GM23338 (cell line): ENCODE data around the gene NFE2L3. TPM values are rescaled to one million over a fixed set of nuclear protein-coding genes. Genes with fewer than 3 reads are reported as not detected.

ENCODE experiments used
- ATAC-seq: fragments of 200-7000 bp; cut with Tn5 transposase; 3 replicates; pipeline ENCODE4 v1.9.1; 2020
- DNase-seq: peaks from one replicate; pipeline ENCODE4 v3.0.0-alpha.2; 2015; ENCODE audit warnings: low spot score
- H2AFZ ChIP-seq: fragments of 200-600 bp; sonication (generic); 2 replicates; pipeline ENCODE4 v1.8.0; 2016; ENCODE audit warnings: antibody characterized with exemption, mild to moderate bottlenecking, moderate library complexity
- H3F3A ChIP-seq: fragments of 200-600 bp; sonication (generic); replicated peaks from 2 replicates; pipeline ENCODE4 v1.8.0; 2017; ENCODE audit warnings: antibody characterized with exemption, mixed run types, low read depth
- H3K27ac ChIP-seq: fragments of 200-600 bp; sonication (generic); 2 replicates; pipeline ENCODE4 v1.6.1; 2016; ENCODE audit warnings: low read depth
- H3K27me3 ChIP-seq: fragments of 200-600 bp; sonication (generic); 2 replicates; pipeline ENCODE4 v1.8.0; 2016; ENCODE audit warnings: mild to moderate bottlenecking, mixed run types, moderate library complexity; ENCODE audit not compliant: insufficient read depth
- H3K36me3 ChIP-seq: fragments of 200-600 bp; sonication (generic); 2 replicates; pipeline ENCODE4 v1.8.0; 2016; ENCODE audit warnings: mild to moderate bottlenecking; ENCODE audit not compliant: insufficient read depth
- H3K4me1 ChIP-seq: fragments of 200-600 bp; sonication (generic); 2 replicates; pipeline ENCODE4 v1.8.0; 2016; ENCODE audit warnings: mild to moderate bottlenecking, moderate library complexity; ENCODE audit not compliant: insufficient read depth
- H3K4me2 ChIP-seq: fragments of 200-600 bp; sonication (generic); 2 replicates; pipeline ENCODE4 v1.7.1; 2017; ENCODE audit warnings: mixed run types
- H3K4me3 ChIP-seq: fragments of 200-600 bp; sonication (generic); 2 replicates; pipeline ENCODE4 v1.6.1; 2016; ENCODE audit warnings: mixed run types
- H3K79me2 ChIP-seq: fragments of 200-600 bp; sonication (generic); replicated peaks from 2 replicates; pipeline ENCODE4 v1.8.0; 2017; ENCODE audit warnings: mild to moderate bottlenecking; ENCODE audit not compliant: insufficient read depth
- H3K9me2 ChIP-seq: fragments of 200-600 bp; sonication (generic); 2 replicates; pipeline ENCODE4 v1.8.0; 2017; ENCODE audit not compliant: insufficient read depth
- H4K20me1 ChIP-seq: fragments of 200-600 bp; sonication (generic); replicated peaks from 2 replicates; pipeline ENCODE4 v1.8.0; 2017; ENCODE audit warnings: mild to moderate bottlenecking; ENCODE audit not compliant: insufficient read depth
- H3K27ac Mint-ChIP-seq: 2 replicates; pipeline ENCODE4 v1.8.0; 2020; ENCODE audit warnings: inconsistent platforms, mild to moderate bottlenecking, moderate library complexity, mixed read lengths
- H3K27me3 Mint-ChIP-seq: 3 replicates; pipeline ENCODE4 v1.8.0; 2022; ENCODE audit warnings: low read depth, mild to moderate bottlenecking, moderate library complexity, mixed read lengths, inconsistent platforms; ENCODE audit not compliant: insufficient read depth, poor library complexity
- H3K36me3 Mint-ChIP-seq: 3 replicates; pipeline ENCODE4 v1.8.0; 2021; ENCODE audit warnings: low read depth, mild to moderate bottlenecking, inconsistent platforms, moderate library complexity, mixed read lengths
- H3K4me1 Mint-ChIP-seq: 3 replicates; pipeline ENCODE4 v1.8.0; 2020; ENCODE audit warnings: mild to moderate bottlenecking, inconsistent platforms, mixed read lengths
- H3K4me3 Mint-ChIP-seq: 3 replicates; pipeline ENCODE4 v1.8.0; 2021; ENCODE audit warnings: moderate library complexity, mild to moderate bottlenecking, inconsistent platforms, mixed read lengths
- H3K9me3 Mint-ChIP-seq: 3 replicates; pipeline ENCODE4 v1.8.0; 2020; ENCODE audit warnings: moderate library complexity, mild to moderate bottlenecking, inconsistent platforms, mixed read lengths
- CREB1 ChIP-seq: fragments of 250-450 bp; sonication (Bioruptor Pico); IDR thresholded peaks from 2 replicates; pipeline ENCODE4 v1.5.0; 2020; ENCODE audit warnings: low read depth, mild to moderate bottlenecking, moderate library complexity
- EZH2 ChIP-seq: fragments of 200-600 bp; sonication (generic); IDR thresholded peaks from one replicate; pipeline ENCODE4 v1.8.0; 2017; ENCODE audit warnings: antibody characterized with exemption, mild to moderate bottlenecking, low read depth; ENCODE audit not compliant: unreplicated experiment
- POLR2AphosphoS5 ChIP-seq: IDR thresholded peaks from 2 replicates; pipeline ENCODE4 v1.6.1; 2016; ENCODE audit warnings: antibody characterized with exemption, low read depth
- polyA plus RNA-seq: library from polyadenylated mRNA; unstranded; fragments of >200 nt; fragmentation: Nextera tagmentation; extraction: Ambion mirVana; gene quantifications from 2 replicates; pipeline ENCODE4 v1.2.1, GENCODE V29; 2016
- total RNA-seq: library from RNA; depleted of rRNA; stranded (reverse); fragments of >200 nt; shearing (Covaris generic); gene quantifications from 2 replicates; pipeline ENCODE4 v1.2.3, GENCODE V29; 2014
- TF ChIP-seq, protein P1 (sequence below): fragments of 250-450 bp; sonication (Bioruptor Pico); IDR thresholded peaks from 2 replicates; pipeline ENCODE4 v1.5.0; 2020; ENCODE audit warnings: mild to moderate bottlenecking, moderate library complexity
- TF ChIP-seq, protein P2 (sequence below): IDR thresholded peaks from one replicate; pipeline ENCODE4 v1.6.1; 2018; ENCODE audit warnings: antibody characterized with exemption; ENCODE audit not compliant: unreplicated experiment

The NFE2L3 gene
- total and polyA plus RNA-seq, 2 experiments from 2014 or later, result 62.0 to 142 TPM

DNA sequence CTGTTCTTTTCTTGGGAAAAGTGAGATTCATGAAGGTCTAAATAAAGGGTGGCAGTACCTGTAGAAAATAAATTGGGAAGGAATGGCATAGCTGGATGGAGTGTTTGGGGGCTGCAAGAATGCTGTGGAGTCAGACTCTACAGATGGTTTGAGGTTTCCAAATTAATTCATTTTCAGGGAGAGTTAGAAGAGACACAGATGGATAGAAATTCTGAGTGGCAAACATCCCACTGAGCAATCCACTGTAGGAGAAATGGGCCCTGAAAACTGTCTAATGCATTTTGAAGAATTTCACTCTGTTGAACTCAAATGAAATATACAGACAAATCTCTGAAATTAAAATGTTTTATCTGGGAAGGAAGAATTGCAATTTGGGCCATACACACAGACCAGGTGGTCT, 16.9 kb upstream of the NFE2L3 start:
- Mint-ChIP-seq H3K27me3 (peaks cover 3% of the 10 kb centered on the region), H3K9me3 (peaks cover 16% of the 10 kb centered on the region), H3K27ac (no peak overlapping the region), H3K4me3 (no peak overlapping the region), H3K36me3 (peaks cover 2% of the 10 kb centered on the region; the same call in 1 of the 3 replicates), H3K4me1 (no peaks in the 10 kb centered on the region)
- Histone ChIP-seq H3K4me1 (no peaks in the 10 kb centered on the region), H3K4me3 (no peak overlapping the region), H3K27me3 (no peaks in the 10 kb centered on the region), H3K79me2 (no peaks in the 10 kb centered on the region), H3K9me2 (no peaks in the 10 kb centered on the region), H3K4me2 (no peak overlapping the region), H3K36me3 (no peaks in the 10 kb centered on the region), H3K27ac (no peak overlapping the region), H4K20me1 (no peaks in the 10 kb centered on the region), H2AFZ (no peak overlapping the region), H3F3A (no peaks in the 10 kb centered on the region)
- TF ChIP-seq, protein P1, sequence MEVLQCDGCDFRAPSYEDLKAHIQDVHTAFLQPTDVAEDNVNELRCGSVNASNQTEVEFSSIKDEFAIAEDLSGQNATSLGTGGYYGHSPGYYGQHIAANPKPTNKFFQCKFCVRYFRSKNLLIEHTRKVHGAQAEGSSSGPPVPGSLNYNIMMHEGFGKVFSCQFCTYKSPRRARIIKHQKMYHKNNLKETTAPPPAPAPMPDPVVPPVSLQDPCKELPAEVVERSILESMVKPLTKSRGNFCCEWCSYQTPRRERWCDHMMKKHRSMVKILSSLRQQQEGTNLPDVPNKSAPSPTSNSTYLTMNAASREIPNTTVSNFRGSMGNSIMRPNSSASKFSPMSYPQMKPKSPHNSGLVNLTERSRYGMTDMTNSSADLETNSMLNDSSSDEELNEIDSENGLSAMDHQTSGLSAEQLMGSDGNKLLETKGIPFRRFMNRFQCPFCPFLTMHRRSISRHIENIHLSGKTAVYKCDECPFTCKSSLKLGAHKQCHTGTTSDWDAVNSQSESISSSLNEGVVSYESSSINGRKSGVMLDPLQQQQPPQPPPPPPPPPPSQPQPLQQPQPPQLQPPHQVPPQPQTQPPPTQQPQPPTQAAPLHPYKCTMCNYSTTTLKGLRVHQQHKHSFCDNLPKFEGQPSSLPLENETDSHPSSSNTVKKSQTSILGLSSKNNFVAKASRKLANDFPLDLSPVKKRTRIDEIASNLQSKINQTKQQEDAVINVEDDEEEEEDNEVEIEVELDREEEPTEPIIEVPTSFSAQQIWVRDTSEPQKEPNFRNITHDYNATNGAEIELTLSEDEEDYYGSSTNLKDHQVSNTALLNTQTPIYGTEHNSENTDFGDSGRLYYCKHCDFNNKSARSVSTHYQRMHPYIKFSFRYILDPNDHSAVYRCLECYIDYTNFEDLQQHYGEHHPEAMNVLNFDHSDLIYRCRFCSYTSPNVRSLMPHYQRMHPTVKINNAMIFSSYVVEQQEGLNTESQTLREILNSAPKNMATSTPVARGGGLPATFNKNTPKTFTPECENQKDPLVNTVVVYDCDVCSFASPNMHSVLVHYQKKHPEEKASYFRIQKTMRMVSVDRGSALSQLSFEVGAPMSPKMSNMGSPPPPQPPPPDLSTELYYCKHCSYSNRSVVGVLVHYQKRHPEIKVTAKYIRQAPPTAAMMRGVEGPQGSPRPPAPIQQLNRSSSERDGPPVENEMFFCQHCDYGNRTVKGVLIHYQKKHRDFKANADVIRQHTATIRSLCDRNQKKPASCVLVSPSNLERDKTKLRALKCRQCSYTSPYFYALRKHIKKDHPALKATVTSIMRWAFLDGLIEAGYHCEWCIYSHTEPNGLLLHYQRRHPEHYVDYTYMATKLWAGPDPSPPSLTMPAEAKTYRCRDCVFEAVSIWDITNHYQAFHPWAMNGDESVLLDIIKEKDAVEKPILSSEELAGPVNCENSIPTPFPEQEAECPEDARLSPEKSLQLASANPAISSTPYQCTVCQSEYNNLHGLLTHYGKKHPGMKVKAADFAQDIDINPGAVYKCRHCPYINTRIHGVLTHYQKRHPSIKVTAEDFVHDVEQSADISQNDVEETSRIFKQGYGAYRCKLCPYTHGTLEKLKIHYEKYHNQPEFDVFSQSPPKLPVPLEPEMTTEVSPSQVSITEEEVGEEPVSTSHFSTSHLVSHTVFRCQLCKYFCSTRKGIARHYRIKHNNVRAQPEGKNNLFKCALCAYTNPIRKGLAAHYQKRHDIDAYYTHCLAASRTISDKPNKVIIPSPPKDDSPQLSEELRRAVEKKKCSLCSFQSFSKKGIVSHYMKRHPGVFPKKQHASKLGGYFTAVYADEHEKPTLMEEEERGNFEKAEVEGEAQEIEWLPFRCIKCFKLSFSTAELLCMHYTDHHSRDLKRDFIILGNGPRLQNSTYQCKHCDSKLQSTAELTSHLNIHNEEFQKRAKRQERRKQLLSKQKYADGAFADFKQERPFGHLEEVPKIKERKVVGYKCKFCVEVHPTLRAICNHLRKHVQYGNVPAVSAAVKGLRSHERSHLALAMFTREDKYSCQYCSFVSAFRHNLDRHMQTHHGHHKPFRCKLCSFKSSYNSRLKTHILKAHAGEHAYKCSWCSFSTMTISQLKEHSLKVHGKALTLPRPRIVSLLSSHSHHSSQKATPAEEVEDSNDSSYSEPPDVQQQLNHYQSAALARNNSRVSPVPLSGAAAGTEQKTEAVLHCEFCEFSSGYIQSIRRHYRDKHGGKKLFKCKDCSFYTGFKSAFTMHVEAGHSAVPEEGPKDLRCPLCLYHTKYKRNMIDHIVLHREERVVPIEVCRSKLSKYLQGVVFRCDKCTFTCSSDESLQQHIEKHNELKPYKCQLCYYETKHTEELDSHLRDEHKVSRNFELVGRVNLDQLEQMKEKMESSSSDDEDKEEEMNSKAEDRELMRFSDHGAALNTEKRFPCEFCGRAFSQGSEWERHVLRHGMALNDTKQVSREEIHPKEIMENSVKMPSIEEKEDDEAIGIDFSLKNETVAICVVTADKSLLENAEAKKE, result no peak
- ATAC-seq (no peak), DNase-seq (no peak)

DNA sequence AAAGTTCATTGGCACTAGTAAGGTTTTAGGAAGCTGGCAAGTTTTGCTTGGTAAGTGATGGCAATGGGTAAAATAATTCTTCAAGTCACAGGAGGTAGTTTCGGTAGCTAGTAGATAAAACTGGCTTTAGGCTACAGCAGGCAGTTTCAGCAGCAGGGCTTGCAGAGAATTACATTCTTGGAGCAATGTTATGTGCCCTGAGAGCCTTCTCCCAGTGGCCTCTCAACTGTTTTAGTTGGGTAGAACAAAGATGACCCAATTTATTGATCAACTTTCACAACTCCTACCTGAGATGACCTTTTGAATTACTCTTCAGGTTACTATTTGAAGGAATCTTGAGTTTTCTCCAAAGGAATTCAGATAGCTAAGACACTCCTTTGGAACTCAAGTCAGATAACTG, 16.4 kb upstream of the NFE2L3 start:
- Histone ChIP-seq H4K20me1 (no peaks in the 10 kb centered on the region), H3K27ac (no peak overlapping the region), H3K4me2 (no peak overlapping the region), H3K79me2 (no peaks in the 10 kb centered on the region), H3K4me1 (no peaks in the 10 kb centered on the region), H3K27me3 (no peaks in the 10 kb centered on the region), H3K9me2 (no peaks in the 10 kb centered on the region), H3K36me3 (no peaks in the 10 kb centered on the region), H3F3A (no peaks in the 10 kb centered on the region), H2AFZ (no peak overlapping the region), H3K4me3 (no peak overlapping the region)
- ATAC-seq (no peak), DNase-seq (no peak)
- Mint-ChIP-seq H3K9me3 (peaks cover 16% of the 10 kb centered on the region), H3K4me1 (no peaks in the 10 kb centered on the region), H3K27ac (no peak overlapping the region), H3K36me3 (peaks cover 2% of the 10 kb centered on the region; the same call in 1 of the 3 replicates), H3K4me3 (no peak overlapping the region), H3K27me3 (peaks cover 2% of the 10 kb centered on the region)
- no peak for TF ChIP-seq CREB1
- TF ChIP-seq, protein P2, sequence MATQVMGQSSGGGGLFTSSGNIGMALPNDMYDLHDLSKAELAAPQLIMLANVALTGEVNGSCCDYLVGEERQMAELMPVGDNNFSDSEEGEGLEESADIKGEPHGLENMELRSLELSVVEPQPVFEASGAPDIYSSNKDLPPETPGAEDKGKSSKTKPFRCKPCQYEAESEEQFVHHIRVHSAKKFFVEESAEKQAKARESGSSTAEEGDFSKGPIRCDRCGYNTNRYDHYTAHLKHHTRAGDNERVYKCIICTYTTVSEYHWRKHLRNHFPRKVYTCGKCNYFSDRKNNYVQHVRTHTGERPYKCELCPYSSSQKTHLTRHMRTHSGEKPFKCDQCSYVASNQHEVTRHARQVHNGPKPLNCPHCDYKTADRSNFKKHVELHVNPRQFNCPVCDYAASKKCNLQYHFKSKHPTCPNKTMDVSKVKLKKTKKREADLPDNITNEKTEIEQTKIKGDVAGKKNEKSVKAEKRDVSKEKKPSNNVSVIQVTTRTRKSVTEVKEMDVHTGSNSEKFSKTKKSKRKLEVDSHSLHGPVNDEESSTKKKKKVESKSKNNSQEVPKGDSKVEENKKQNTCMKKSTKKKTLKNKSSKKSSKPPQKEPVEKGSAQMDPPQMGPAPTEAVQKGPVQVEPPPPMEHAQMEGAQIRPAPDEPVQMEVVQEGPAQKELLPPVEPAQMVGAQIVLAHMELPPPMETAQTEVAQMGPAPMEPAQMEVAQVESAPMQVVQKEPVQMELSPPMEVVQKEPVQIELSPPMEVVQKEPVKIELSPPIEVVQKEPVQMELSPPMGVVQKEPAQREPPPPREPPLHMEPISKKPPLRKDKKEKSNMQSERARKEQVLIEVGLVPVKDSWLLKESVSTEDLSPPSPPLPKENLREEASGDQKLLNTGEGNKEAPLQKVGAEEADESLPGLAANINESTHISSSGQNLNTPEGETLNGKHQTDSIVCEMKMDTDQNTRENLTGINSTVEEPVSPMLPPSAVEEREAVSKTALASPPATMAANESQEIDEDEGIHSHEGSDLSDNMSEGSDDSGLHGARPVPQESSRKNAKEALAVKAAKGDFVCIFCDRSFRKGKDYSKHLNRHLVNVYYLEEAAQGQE, result no peak
- TF ChIP-seq EZH2, result no peak
- no peak for TF ChIP-seq POLR2AphosphoS5
